ENCODE data around the gene PRMT1.

GRCh38 chr19:49632576-49632975, 44.5 kb upstream of the PRMT1 start:
- TF ChIP-seq CTCF (conservative IDR thresholded peaks at IDR 0.05; ENCODE audit: low read depth, low read length) = no peak
- TF ChIP-seq EZH2 (IDR thresholded peaks at IDR 0.05; ENCODE audit: borderline replicate concordance, low read depth, low read length, poor library complexity, severe bottlenecking) = no peak
